ENCODE data around the gene CHIT1. TPM values are rescaled to one million over a fixed set of nuclear protein-coding genes. Genes with fewer than 3 reads are reported as not detected.

CHIT1 gene
- total and polyA plus RNA-seq, 8 donors: 0.05 to 0.38 (median 0.24) TPM

GRCh38 chr1:203175237-203175826 is 54.1 kb downstream of the CHIT1 start, which contains the start of gene MYBPH:
Gene MYBPH, minus strand, starts transcription at chr1:203175826. Its CDS starts 71 bp downstream, at chr1:203175755.
- no peaks in the 10 kb centered on the region for H3K4me1 ChIP-seq
- no peaks in the 10 kb centered on the region for H3K9me3 ChIP-seq
- H3K27me3 ChIP-seq: no peaks in the 10 kb centered on the region
- DNase-seq: peak in 1 of 6 donors; percentile 44
- FAIRE-seq: no peak
- intact Hi-C loops (cut with DNase I): no loop called here
- no peak within 1 kb of the TSS for H3K4me3 ChIP-seq
- WGBS, 2 donors: 67 to 70% methylated on average over 5 of the region's 5 CpGs
- H3K27ac ChIP-seq: no peak within 1 kb of the TSS
- no peak for TF ChIP-seq CTCF (IDR thresholded peaks at IDR 0.05)
- no peak for ATAC-seq
- H3K36me3 ChIP-seq: no peaks in the 10 kb centered on the region

- FAIRE-seq (no peak), ATAC-seq (no peak)
- intact Hi-C loops (cut with DNase I): loop anchor here in 2 of 3 donors (5.0 kb wide), 1 partner anchor 52 kb away; no protein-coding TSS in a partner anchor
Measured at GRCh38 chr1:203174324-203174985, 55.0 kb downstream of the CHIT1 start.

GRCh38 chr1:203173566-203173965 is 55.9 kb downstream of the CHIT1 start:
- no peaks in the 10 kb centered on the region for H3K9me3 ChIP-seq
- ATAC-seq (peak in 1 of 4 donors; percentile 20), FAIRE-seq (no peak), DNase-seq (peak in 1 of 6 donors; percentile 22)
- no peaks in the 10 kb centered on the region for H3K27me3 ChIP-seq
- no peaks in the 10 kb centered on the region for H3K36me3 ChIP-seq
- no peak for TF ChIP-seq CTCF (IDR thresholded peaks at IDR 0.05)
- intact Hi-C loops (cut with DNase I): loop anchor here in 2 of 3 donors (5.0 kb wide), 1 partner anchor 51 kb away; no protein-coding TSS in a partner anchor
- WGBS, 2 donors: 60 to 62% methylated on average over 5 of the region's 5 CpGs
- H3K4me1 ChIP-seq: no peaks in the 10 kb centered on the region
- no peak overlapping the region for H3K27ac ChIP-seq
- H3K4me3 ChIP-seq: no peak overlapping the region

More at GRCh38 chr1:203174324-203174985, 55.0 kb downstream of the CHIT1 start:
- no peak overlapping the region for H3K27ac ChIP-seq
- H3K9me3 ChIP-seq: no peaks in the 10 kb centered on the region
- no peak overlapping the region for H3K4me3 ChIP-seq
- H3K4me1 ChIP-seq: no peaks in the 10 kb centered on the region
- WGBS, 2 donors: 81 to 93% methylated on average over 12 of the region's 12 CpGs
- no peaks in the 10 kb centered on the region for H3K36me3 ChIP-seq
- no peaks in the 10 kb centered on the region for H3K27me3 ChIP-seq
- TF ChIP-seq CTCF (IDR thresholded peaks at IDR 0.05): no peak
- DNase-seq: peak in 1 of 6 donors; percentile 37

DNA sequence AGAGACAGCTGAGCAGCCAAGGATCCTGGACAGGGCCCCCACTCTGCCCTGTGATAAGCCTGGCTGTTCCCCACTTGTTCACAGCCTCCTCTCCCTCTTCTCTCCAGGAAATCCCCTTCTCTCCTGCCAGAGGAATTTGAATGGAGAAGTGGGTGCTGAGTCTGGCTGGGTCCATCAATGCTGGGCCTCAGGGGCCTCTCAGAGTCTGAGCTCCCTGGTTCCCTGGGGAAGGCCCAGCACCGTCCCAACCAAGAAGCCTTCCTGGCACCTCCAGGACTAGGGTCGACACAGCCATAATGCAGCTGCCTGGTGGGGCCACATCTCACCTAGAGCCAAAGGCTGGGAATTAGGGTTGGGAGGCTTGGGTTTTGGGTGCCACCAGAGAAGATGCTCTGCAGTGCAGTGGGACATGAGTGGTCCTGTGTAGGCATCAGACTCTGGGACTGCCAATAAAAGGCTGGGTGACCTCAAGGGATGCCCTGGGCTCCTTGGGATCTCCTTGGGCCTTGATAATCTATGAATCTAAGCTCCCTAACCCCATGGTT is 56.4 kb downstream of the CHIT1 start:
- intact Hi-C loops (cut with DNase I): loop anchor here in 2 of 3 donors (5.0 kb wide), 1 partner anchor 51 kb away; no protein-coding TSS in a partner anchor
- H3K27me3 ChIP-seq: no peaks in the 10 kb centered on the region
- no peak overlapping the region for H3K4me3 ChIP-seq
- H3K27ac ChIP-seq: no peak overlapping the region
- H3K4me1 ChIP-seq: no peaks in the 10 kb centered on the region
- no peaks in the 10 kb centered on the region for H3K9me3 ChIP-seq
- FAIRE-seq (no peak), DNase-seq (peak in 1 of 6 donors; percentile 37), ATAC-seq (peak in 2 of 4 donors; percentile 8 to 28)
- no peaks in the 10 kb centered on the region for H3K36me3 ChIP-seq
- TF ChIP-seq CTCF (IDR thresholded peaks at IDR 0.05): no peak
- WGBS, 2 donors: 59 to 84% methylated on average over 2 of the region's 2 CpGs
